ENCODE results near the gene CYTH1.

- no peak for TF ChIP-seq CTCF (IDR thresholded peaks at IDR 0.05)
- TF ChIP-seq POLR2A (IDR thresholded peaks at IDR 0.05) = no peak
Measured at GRCh38 chr17:78765821-78766220, 16.3 kb downstream of the CYTH1 start.

Data from Peyer's patch (tissue), 4 donors.